NCI-H748 (cell line): ENCODE data around the gene SLX4.
A peak's percentile ranks its signal among the peaks of the same experiment; 100 is the strongest.
"Not testable (repeated sequence)": the region's sequence is repeated elsewhere in the genome, so short reads cannot be mapped to it uniquely, and the experiment has no call there.

Experiments
- DNase-seq: peaks from one replicate; lab custom pipeline; 2025; ENCODE audit not compliant: unreplicated experiment; lab: John Stamatoyannopoulos, UW

SLX4 gene, protein sequence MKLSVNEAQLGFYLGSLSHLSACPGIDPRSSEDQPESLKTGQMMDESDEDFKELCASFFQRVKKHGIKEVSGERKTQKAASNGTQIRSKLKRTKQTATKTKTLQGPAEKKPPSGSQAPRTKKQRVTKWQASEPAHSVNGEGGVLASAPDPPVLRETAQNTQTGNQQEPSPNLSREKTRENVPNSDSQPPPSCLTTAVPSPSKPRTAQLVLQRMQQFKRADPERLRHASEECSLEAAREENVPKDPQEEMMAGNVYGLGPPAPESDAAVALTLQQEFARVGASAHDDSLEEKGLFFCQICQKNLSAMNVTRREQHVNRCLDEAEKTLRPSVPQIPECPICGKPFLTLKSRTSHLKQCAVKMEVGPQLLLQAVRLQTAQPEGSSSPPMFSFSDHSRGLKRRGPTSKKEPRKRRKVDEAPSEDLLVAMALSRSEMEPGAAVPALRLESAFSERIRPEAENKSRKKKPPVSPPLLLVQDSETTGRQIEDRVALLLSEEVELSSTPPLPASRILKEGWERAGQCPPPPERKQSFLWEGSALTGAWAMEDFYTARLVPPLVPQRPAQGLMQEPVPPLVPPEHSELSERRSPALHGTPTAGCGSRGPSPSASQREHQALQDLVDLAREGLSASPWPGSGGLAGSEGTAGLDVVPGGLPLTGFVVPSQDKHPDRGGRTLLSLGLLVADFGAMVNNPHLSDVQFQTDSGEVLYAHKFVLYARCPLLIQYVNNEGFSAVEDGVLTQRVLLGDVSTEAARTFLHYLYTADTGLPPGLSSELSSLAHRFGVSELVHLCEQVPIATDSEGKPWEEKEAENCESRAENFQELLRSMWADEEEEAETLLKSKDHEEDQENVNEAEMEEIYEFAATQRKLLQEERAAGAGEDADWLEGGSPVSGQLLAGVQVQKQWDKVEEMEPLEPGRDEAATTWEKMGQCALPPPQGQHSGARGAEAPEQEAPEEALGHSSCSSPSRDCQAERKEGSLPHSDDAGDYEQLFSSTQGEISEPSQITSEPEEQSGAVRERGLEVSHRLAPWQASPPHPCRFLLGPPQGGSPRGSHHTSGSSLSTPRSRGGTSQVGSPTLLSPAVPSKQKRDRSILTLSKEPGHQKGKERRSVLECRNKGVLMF (N-terminal part only)

GRCh38 chr16:3611146-3611975 lies at the start of gene SLX4:
TSS of gene SLX4 (minus strand) at chr16:3611606. CDS start at chr16:3608964, 2,642 bp downstream.
- DNase-seq: peak; percentile 90

DNA sequence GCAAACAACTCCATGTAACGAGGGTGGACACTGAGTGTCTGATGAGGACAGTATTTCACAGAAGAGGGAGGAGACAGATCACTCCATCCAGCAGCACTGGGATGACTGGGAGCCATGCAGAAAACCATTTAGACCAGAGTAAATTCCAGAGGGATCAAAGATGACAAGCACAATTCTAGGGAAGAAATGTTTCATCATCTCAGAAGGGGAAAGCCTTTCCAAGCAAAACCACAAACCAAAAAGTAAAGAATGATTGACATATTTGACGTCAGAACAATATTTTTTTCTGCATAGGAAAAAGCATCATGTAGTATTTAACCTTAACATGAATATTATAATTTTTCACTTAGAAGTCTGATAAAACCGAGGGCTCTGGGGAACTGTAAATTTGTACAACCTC lies 47.8 kb upstream of the SLX4 start:
- no peak for DNase-seq

GRCh38 chr16:3656491-3657468 lies 45.4 kb upstream of the SLX4 start:
- no peak for DNase-seq

DNA sequence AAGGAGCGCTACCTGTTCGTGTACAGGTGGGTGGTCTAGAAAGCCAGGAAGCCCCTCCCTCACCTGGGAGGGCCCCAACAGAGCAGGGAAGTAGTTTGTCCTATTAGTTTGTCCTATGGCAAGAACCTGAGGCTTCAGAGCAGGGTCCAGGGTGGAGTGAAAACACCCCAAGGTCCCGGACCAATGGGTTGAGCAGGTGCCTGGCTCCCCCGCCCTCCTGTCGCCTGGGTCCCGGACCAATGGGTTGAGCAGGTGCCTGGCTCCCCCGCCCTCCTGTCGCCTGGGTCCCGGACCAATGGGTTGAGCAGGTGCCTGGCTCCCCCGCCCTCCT lies 44.7 kb upstream of the SLX4 start:
- DNase-seq: not testable (repeated sequence)

GRCh38 chr16:3655396-3656159 lies 44.2 kb upstream of the SLX4 start:
- DNase-seq: no peak

DNA sequence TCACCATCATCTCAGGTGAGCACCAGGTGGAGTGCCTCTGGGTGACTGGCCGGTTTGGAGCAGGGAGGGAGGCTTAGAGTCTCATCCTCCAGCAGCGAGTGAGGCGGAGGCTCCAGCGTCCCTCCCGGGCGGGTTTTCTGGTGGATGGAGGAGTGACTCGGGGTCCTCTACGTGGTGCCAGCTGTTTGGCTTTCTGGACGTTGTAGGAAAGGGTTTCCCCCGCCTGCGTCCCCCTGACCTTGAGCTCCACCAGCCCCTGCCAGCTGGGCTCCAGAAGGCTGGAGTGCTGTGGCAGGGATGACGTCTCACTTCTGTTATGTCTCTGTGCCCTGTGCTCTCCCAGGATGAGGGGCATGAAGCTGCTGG lies 43.6 kb upstream of the SLX4 start:
- DNase-seq: no peak

- peak; percentile 55 for DNase-seq
Observed at GRCh38 chr16:3654249-3654991, 43.0 kb upstream of the SLX4 start, which contains the start of gene DNASE1. TSS of gene DNASE1 (plus strand) at chr16:3654691. CDS start at chr16:3655374, 683 bp downstream.

GRCh38 chr16:3652373-3653195 lies 41.2 kb upstream of the SLX4 start:
- DNase-seq: peak; percentile 2

- DNase-seq: no peak
Observed at GRCh38 chr16:3651461-3652372, 40.3 kb upstream of the SLX4 start.

DNA sequence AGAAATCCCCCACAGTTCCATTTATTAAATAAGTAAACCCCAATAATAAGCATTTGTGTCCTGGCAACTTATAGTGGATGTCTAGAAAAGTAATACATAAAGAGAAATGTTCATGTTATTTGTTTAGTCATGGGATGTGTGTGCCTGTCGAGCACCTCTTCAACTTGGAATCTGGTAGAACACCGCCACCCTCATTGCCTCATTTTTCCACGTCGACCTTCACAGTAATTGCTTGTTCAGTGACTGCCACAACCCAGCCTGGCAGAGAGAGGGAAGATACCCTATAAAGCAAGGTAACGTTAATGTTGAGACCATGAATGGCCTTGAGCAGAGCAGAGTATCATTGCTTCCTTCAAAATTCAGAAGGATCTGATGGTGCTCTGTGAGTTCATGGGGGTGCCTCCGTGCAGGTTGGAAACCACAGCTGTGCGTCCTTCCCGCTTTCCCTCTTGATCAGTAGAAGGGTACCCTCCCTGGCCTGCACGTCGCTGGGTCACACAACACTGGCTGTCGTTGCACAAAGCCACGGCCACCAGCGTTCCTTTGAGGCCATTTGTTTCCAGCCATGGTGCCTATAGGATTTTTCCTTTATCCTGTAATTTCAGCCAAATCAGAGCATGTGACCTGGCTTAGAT lies 39.3 kb upstream of the SLX4 start:
- no peak for DNase-seq

- peak; percentile 74 for DNase-seq
Observed at GRCh38 chr16:3646348-3646920, 35.0 kb upstream of the SLX4 start.

DNA sequence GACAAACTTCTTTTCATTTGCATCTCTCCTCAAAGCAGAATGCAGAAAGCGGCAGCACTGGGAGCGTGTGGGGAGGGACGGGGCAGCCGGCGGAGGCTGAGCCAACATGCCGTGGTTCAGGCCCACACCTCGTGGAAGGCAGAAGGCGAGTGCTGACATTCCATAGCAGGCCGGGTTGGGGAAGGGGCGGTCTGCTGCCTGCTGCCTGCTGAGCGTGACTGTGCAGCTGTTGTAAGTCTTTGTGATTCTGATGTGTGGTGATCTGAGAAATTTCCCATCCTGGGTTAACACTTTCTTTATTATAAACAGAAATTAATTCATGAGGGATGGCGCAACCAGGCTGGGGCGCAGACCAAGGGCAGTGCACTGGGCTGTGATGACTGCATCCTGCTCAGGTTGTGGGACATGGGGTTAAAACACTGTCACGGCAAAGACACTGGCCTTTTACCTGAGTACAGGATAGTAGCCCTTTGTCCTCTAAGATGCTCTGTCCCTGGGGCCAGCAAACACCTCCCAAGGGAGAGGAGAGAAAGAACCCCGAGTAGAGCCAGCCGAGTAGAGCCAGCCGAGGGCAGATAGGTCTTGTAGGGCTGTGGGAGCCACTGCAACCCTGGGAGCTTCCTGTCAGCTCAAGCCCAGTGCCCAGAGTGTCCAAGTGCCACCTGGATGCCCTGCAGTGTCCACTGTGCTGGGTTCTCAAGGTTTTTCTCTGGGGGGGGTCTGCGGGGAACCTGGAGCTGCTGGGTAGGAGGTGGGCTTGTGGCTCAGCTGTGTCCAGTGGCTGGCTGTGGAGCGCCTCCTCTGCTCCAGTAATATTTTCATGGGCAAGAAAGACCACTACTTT lies 34.3 kb upstream of the SLX4 start:
- peak; percentile 23 for DNase-seq

- DNase-seq: no peak
Observed at GRCh38 chr16:3645108-3645503, 33.7 kb upstream of the SLX4 start.

DNA sequence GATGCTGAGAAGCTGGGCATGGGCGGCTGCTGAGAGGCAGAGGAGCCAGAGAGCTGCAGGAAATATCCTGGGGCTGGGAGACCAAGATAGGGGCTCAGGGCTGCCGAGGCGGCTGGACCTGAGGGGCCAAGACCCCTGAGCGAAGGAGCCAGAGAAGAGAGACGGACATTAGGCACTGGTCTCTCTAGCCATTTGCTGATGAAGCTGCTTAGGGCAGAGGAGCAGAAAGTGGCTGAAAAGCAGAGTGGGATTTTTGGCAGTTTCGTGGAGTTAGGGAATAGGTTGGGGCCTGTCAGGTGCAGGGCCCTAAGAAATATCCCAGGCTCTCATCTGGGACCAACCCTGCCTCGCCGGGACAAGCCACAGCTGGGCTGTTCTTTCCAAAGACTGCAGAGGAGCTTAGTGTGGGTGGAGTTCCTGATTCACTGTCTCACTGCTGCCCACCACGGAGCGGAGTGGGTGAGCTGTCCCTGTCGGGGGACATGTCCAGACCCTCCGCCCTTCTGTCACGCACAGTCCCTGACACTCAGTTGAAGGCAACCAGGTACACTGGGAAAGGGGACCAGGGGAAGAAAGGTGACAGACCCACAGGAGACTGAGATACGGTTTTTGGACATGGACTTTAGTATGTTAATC lies 31.8 kb upstream of the SLX4 start:
- no peak for DNase-seq
